Lung microvascular endothelial cell (primary cell): ENCODE data around the gene NFATC4. TPM values are rescaled to one million over a fixed set of nuclear protein-coding genes. Genes with fewer than 3 reads are reported as not detected.
A peak's percentile ranks its signal among the peaks of the same experiment; 100 is the strongest.

Source experiments
- DNase-seq, 2 donors: peaks; one replicate each; pipeline versions ENCODE4 v3.0.0 to v3.0.0-alpha.2; 2010; ENCODE audit warnings: low read depth in 2 of 2
- total RNA-seq: library from RNA; depleted of rRNA; stranded (reverse); fragments of >200 nt; gene quantifications from 2 replicates; pipeline ENCODE4 v1.2.1, GENCODE V29; 2014

NFATC4 gene
- 0.60 and 0.87 TPM in 2 replicates for total RNA-seq

- DNase-seq: peak; percentile 68 to 84
Measured at GRCh38 chr14:24367514-24368211, at the start of gene NFATC4. TSS of gene NFATC4 (plus strand) at chr14:24368184. CDS start at chr14:24368341, 157 bp downstream.

DNA sequence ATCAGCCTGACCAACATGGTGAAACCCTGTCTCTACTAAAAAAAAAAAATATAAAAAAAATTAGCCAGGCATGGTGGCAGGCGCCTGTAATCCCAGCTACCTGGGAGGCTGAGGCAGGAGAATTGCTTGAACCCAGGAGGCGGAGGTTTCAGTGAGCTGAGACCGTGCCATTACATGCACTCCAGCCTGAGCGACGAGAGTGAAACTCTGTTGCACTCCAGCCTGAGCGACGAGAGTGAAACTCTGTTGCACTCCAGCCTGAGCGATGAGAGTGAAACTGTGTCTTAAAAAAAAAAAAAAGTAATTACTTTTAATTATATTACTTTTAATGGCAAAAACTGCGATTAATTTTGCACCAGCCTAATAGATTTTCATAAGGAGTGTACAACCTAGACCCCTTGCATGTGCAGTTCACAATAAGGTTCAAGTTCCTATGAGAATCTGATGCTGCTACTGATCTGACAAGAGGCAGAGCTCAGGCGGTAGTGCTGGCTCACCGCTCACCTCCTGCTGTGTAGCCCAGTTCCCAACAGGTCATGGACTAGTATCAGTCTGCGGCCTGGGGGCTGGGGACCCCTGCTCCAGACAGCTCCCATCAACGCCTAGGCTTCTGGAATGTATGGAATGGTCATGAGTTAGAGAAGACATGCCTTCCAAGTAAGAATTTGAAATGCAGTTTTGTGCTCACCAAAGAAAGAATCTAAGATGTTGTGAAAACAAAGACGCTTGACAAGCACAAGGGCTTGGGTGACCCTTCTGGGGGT lies 46.6 kb upstream of the NFATC4 start:
- DNase-seq: no peak

- DNase-seq: no peak
Measured at GRCh38 chr14:24322672-24323071, 45.3 kb upstream of the NFATC4 start.

GRCh38 chr14:24323341-24323740 lies 44.6 kb upstream of the NFATC4 start:
- DNase-seq: no peak

DNA sequence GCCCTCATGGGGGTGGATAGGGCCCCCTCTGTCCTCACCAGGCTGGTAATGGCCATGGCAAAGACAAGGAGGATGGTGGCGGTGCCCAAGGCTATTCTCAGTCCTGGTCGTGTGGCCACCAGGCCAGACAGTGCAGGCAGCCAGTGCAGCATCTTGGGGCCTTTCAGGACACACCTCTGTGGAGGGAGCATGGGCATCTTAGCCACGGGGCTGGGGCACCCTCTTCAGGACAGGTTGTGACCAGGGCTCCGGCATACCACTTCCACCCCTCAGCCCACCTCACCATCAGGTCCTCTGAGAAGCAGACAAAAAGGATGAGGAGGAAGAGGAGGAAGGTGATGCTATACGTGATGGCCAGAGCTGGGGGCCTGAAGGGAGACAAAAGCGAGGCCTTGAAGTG lies 44.0 kb upstream of the NFATC4 start:
- DNase-seq: no peak

DNA sequence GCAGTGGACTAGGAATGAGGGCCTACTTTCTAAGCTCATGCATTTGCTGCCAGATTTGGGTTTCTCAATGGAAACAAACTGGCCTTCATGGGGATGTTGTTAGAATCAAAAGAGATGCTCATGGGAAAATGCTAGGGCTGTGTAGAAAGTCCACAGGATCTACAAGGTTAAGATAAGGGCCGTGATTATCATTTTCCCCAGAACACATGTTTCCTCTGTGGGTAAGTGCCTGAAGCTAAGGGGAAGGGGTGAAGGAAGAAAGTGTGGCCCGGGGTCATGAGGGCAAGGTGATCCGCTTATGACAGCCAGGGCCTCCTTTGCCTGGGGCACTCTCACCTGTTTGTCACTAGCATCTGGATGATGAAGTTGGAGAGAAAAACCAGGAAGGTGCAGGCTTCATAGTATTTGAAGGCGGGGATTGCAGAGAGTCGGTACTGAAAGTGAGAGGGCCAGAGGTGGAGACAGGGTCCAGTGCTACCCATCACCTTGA lies 42.9 kb upstream of the NFATC4 start:
- no peak for DNase-seq

- DNase-seq: no peak
Measured at GRCh38 chr14:24325963-24326362, 42.0 kb upstream of the NFATC4 start.

- no peak for DNase-seq
Measured at GRCh38 chr14:24327303-24327702, 40.7 kb upstream of the NFATC4 start.

- peak in 1 of 2 donors; percentile 40 for DNase-seq
Measured at GRCh38 chr14:24327914-24328313, 40.1 kb upstream of the NFATC4 start.

GRCh38 chr14:24329073-24329663 lies 38.8 kb upstream of the NFATC4 start:
- no peak for DNase-seq

DNA sequence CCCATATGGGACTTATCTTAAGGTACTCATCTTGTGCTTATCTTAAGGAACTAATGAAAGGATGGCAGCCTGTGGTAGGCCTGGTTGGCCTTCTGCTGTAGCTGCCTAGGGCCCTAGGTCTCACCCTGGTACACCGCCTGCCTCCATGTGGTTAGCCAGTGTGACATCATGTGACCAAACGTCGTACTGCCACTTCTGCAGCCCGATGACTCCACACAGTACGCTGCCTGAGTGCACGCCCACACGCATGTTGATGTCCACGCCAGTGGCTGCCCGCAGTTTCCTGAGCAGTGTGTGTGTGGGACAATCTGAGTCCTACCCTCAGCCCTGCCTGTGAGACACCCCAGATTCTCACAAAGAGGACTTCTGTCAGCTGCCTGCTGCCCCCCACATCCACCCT lies 38.2 kb upstream of the NFATC4 start:
- no peak for DNase-seq

DNA sequence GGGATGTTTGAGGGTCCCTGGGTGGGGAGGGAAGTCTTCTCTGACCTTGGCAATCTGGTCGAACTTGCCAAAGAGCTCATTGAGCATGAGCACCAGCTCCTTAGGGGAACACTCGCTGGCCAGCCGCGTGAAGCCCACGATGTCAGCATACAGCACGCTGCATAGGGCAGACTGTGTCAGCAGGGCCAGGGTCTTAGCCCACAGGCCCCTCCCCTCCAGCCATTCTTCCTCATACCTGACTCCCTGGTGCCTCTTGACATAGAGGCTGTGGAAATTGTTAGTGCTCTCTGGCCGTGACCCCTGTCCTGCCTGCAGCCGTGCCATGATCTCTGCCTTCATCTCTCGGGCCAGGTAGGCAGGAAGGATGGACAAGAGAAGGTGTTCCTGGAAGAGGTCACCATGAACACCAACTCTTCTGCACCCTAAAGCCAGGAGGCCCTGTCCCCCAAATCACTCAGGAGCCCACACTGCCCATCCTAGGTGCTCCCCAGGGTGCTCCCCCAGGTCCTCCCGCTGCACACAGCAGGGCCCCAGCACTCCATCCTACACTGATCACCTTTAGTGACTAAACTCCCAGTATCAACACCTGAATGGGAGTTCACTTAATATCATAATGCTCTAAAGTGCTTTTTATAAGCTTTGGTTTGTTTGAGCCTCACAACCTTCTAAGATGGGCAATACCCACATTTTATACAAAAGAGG lies 36.9 kb upstream of the NFATC4 start:
- DNase-seq: no peak

GRCh38 chr14:24331731-24332267 lies 36.2 kb upstream of the NFATC4 start:
- DNase-seq: no peak

DNA sequence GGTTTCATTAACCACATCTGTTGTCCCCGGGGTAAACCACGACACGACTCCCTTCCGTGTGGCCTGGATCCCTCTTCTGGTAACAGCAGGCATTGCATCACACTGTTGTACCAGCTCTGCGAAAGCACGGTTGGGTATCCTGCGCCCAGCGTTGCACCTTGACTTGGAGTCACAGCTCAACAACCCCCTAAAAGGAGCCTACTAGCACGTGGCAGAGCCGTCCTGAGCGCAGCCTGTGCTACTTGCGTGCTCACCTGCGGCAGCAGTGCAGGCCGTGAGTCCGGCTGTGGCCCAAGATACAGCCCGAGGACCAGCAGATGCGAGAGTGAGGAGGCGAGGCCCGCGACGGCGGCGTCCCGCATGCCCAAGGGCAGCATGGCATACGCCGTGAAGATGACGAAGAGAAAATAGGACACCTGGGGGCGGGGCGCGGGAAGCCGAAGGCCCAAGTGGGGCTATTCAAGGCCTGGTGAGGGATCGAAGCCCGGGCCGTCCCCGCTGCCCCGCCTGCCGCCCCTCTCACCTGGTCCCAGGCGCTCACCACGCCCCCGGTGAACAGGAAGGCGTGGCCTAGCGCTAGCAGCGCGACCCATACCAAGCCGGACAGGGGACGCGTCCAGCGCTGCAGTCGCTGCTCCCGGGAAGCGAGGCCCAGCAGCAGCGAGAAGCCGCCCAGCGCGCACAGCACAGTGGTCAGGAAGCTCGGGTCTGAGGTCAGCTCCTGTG lies 35.6 kb upstream of the NFATC4 start:
- DNase-seq: peak; percentile 56 to 75

GRCh38 chr14:24334431-24335291 lies 33.3 kb upstream of the NFATC4 start, which contains the start of gene ADCY4:
TSS of gene ADCY4 (minus strand) at chr14:24335071. CDS start at chr14:24334652, 419 bp downstream.
- peak; percentile 41 to 79 for DNase-seq

DNA sequence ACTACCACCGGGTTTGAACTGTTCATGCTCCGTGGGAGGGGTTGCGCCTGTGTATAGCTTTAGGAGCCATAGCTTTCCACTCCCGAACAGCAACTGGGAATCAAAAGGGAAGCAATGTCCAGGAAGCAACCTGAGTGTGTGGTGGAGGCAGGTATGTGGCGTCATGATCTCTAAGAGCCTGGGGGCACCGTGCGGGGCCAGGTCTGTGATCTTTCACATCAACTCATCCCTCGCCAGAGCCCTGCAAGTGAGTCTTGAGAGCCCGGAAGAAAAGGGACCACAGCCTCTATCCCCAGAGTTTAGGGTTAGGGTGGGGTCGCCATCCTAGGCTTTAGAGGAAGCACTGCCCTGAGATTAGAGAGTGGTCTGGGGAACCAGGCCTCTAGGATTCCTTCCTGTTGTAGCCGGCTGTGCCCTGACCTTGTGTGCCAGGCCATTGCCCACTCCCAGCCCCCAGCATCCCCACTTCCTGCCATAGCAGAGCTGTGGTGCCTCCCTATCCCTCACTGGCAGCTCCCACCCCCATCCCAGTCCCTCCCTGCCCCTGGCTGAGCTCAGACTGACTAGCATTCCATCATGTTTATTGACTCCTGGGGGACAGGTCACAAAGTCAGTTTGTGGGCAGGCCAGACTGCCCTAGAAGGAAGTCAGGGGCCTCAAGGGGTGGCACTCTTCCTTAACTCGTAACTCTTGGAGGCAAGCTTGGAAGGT lies 32.4 kb upstream of the NFATC4 start:
- peak in 1 of 2 donors; percentile 60 for DNase-seq

DNA sequence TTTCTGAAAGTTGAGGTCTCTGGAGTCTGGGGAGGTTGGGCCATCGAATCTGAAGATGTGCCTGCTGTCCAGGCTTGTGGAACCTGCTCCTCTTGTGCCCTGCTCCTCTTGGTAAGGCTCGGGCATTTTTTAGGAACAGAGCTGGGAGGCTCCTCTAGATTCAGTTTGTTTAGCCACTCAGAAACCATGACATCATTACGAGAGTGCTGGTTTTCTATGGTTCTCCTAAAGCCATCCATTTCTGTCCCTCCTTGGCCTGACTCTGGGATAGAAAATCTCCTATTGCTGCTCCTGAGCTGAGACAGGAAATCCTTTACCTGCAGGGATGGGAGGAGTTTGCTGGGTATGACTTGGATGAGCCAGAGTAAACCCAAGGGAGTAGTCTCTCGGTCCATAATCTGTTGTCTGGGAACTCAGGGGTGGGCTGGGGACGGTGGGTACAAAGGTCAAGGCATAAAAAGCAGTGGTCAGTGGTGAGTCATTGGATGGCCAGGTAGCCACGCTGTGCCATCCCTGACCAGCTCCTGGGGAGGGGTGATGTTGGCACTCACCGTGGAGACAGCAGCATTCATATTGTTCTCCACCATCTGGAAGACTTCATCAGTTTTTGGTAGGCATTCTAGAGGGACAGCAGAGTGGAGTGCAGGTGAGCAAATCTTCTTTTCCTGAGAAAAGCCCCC lies 30.7 kb upstream of the NFATC4 start:
- DNase-seq: no peak

GRCh38 chr14:24337824-24338175 lies 30.2 kb upstream of the NFATC4 start:
- no peak for DNase-seq

- DNase-seq: no peak
Measured at GRCh38 chr14:24338843-24339242, 29.1 kb upstream of the NFATC4 start.
